Osteoblast (primary cell): ENCODE data around the gene FGF14. TPM values are rescaled to one million over a fixed set of nuclear protein-coding genes. Genes with fewer than 3 reads are reported as not detected.

Experiments used
- DNase-seq: peaks from one replicate; pipeline ENCODE4 v3.0.0; 2011; ENCODE audit warnings: low spot score, mixed read lengths; ENCODE audit not compliant: insufficient read length; ENCODE audit errors: missing footprints
- H2AFZ ChIP-seq: 2 replicates; pipeline ENCODE4 v1.6.0; 2011; ENCODE audit warnings: mild to moderate bottlenecking, low read length
- H3K27ac ChIP-seq: 2 replicates; pipeline ENCODE4 v1.5.1; 2011; ENCODE audit warnings: mild to moderate bottlenecking, low read depth, low read length, moderate library complexity
- H3K27me3 ChIP-seq: 2 replicates; pipeline ENCODE4 v1.6.0; 2012; ENCODE audit warnings: mild to moderate bottlenecking, control low read depth, inconsistent platforms, low read length, moderate library complexity; ENCODE audit not compliant: insufficient read depth
- H3K36me3 ChIP-seq: 2 replicates; pipeline ENCODE4 v1.5.1; 2011; ENCODE audit warnings: mild to moderate bottlenecking, low read length, control low read depth, moderate library complexity; ENCODE audit not compliant: insufficient read depth
- H3K4me1 ChIP-seq: 2 replicates; pipeline ENCODE4 v1.5.1; 2011; ENCODE audit warnings: mild to moderate bottlenecking, low read length, control low read depth, moderate library complexity; ENCODE audit not compliant: insufficient read depth
- H3K4me2 ChIP-seq: 2 replicates; pipeline ENCODE4 v1.6.0; 2011; ENCODE audit warnings: mild to moderate bottlenecking, low read length; ENCODE audit not compliant: insufficient read depth
- H3K4me3 ChIP-seq: fragments of 200-600 bp; sonication (generic); 3 replicates; pipeline ENCODE4 v1.5.1; 2012; ENCODE audit warnings: mild to moderate bottlenecking, low read length, inconsistent platforms; ENCODE audit not compliant: insufficient read depth
- H3K79me2 ChIP-seq: 2 replicates; pipeline ENCODE4 v1.6.0; 2012; ENCODE audit warnings: mild to moderate bottlenecking, low read length, control low read depth, inconsistent platforms; ENCODE audit not compliant: insufficient read depth
- H3K9me3 ChIP-seq: 2 replicates; pipeline ENCODE4 v1.5.1; 2011; ENCODE audit warnings: low read depth, low read length, control low read depth
- H4K20me1 ChIP-seq: 2 replicates; pipeline ENCODE4 v1.6.0; 2012; ENCODE audit warnings: mild to moderate bottlenecking, low read length, control low read depth; ENCODE audit not compliant: insufficient read depth
- CTCF ChIP-seq: IDR thresholded peaks from 2 replicates; pipeline ENCODE4 v1.5.1; 2011; ENCODE audit warnings: mild to moderate bottlenecking, low read depth, low read length, moderate library complexity; ENCODE audit errors: extremely low read depth
- total RNA-seq: library from RNA; depleted of rRNA; stranded (reverse); fragments of >200 nt; gene quantifications from 2 replicates; pipeline ENCODE4 v1.2.3, GENCODE V29; 2012

FGF14 gene
- total RNA-seq, 1 donor = under 0.01 TPM

- H3K4me2 ChIP-seq = no peak overlapping the region
- no peak overlapping the region for H2AFZ ChIP-seq
- no peaks in the 10 kb centered on the region for H3K36me3 ChIP-seq
- H3K79me2 ChIP-seq = no peaks in the 10 kb centered on the region
- no peak for TF ChIP-seq CTCF
- H3K9me3 ChIP-seq = no peaks in the 10 kb centered on the region
- no peak overlapping the region for H3K27ac ChIP-seq
- no peaks in the 10 kb centered on the region for H3K27me3 ChIP-seq
- DNase-seq = no peak
- H4K20me1 ChIP-seq = no peaks in the 10 kb centered on the region
- H3K4me1 ChIP-seq = no peaks in the 10 kb centered on the region
- H3K4me3 ChIP-seq = no peak overlapping the region
These were observed 102.5 kb downstream of the FGF14 start for GRCh38 chr13:102299366-102299765.

- Histone ChIP-seq H3K27ac (no peak overlapping the region), H3K4me1 (no peaks in the 10 kb centered on the region), H3K36me3 (no peaks in the 10 kb centered on the region), H3K27me3 (no peaks in the 10 kb centered on the region), H4K20me1 (no peaks in the 10 kb centered on the region), H2AFZ (no peak overlapping the region), H3K4me3 (no peak overlapping the region), H3K4me2 (no peak overlapping the region), H3K79me2 (no peaks in the 10 kb centered on the region), H3K9me3 (no peaks in the 10 kb centered on the region)
- no peak for TF ChIP-seq CTCF
- DNase-seq = peak; percentile 68
These were observed 103.8 kb downstream of the FGF14 start for GRCh38 chr13:102298051-102298450.

- H3K79me2 ChIP-seq = no peaks in the 10 kb centered on the region
- no peak for DNase-seq
These were observed 106.4 kb downstream of the FGF14 start for GRCh38 chr13:102295316-102296048.

More at GRCh38 chr13:102295316-102296048, 106.4 kb downstream of the FGF14 start:
- Histone ChIP-seq H3K4me3 (no peak overlapping the region), H3K4me2 (no peak overlapping the region), H2AFZ (no peak overlapping the region), H3K36me3 (no peaks in the 10 kb centered on the region), H4K20me1 (no peaks in the 10 kb centered on the region), H3K27me3 (no peaks in the 10 kb centered on the region), H3K4me1 (no peaks in the 10 kb centered on the region), H3K27ac (no peak overlapping the region), H3K9me3 (no peaks in the 10 kb centered on the region)
- TF ChIP-seq CTCF = no peak
